ENCODE data around the gene SLC36A3. TPM values are rescaled to one million over a fixed set of nuclear protein-coding genes. Genes with fewer than 3 reads are reported as not detected.

Gene SLC36A3
- total and polyA plus RNA-seq, 2 of the 8 experiments (the other 6 are each of a cell fraction or from before 2014, with no cell fraction given), result not detected

DNA sequence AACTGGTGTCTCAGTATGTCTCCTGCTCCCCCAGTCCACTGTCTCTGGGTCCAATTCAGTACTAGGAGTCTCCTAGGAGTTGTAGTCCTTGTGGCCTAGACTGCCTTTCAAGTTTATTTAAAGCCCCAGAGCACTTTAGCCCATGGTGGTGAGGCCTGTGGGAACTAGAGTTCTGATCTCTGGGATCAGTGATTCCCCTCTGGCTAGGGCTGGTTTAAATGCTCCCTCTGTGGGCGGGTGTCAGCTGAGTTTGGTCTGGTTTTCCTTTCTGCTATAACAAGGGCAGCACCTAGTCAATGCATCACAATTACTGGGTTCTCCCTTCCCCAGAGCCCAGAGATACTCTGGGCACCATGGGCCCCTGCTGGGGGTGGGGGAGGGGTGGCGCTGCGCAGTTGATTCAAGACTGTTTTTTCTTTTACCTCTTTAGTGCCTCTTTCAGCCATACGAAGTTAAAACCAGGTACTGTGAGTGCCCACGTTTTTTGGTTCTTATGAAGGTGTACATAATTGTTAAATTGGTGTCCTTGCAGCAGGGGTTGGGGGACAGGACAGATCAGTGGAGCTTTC, 9.3 kb upstream of the SLC36A3 start:
- no peak overlapping the region for H2BK5ac ChIP-seq (ENCODE audit: low read depth, low read length)
- H4K20me1 ChIP-seq (replicated peaks in 1 of 2; ENCODE audit: control insufficient read depth in 1 of 2, insufficient read depth in 2 of 2, low read length in 2 of 2), result no peaks in the 10 kb centered on the region
- H3K36me3 ChIP-seq (ENCODE audit: control insufficient read depth in 2 of 4, insufficient read depth in 4 of 4, low read length in 3 of 4), result no peaks in the 10 kb centered on the region
- H2AK5ac ChIP-seq (ENCODE audit: low read depth, low read length), result no peak overlapping the region
- H3K18ac ChIP-seq (ENCODE audit: extremely low read depth, low read length), result no peak overlapping the region
- H3K9ac ChIP-seq (replicated peaks in 1 of 4; ENCODE audit: extremely low read depth in 1 of 4, low read depth in 3 of 4, low read length in 3 of 4), result no peak overlapping the region
- no peak overlapping the region for H2AFZ ChIP-seq (ENCODE audit: low read length)
- H3K4me1 ChIP-seq (replicated peaks in 1 of 4; ENCODE audit: control insufficient read depth in 3 of 4, insufficient read depth in 4 of 4, low read length in 3 of 4), result no peaks in the 10 kb centered on the region
- no peak overlapping the region for H2BK15ac ChIP-seq (ENCODE audit: low read length)
- H4K91ac ChIP-seq (replicated peaks; ENCODE audit: insufficient read length, low read length), result no peak overlapping the region
- H2BK120ac ChIP-seq (replicated peaks; ENCODE audit: low read depth, low read length), result no peak overlapping the region
- no peak overlapping the region for H3K4me2 ChIP-seq (ENCODE audit: insufficient read depth in 1 of 2, low read depth in 2 of 2, low read length in 2 of 2)
- POLR2A ChIA-PET (ENCODE audit: partially characterized antibody), result interaction anchor here (0.6 kb wide), 1 partner anchor 184 kb away, joined by 3 read pairs; no protein-coding TSS in a partner anchor
- no peak overlapping the region for H2BK20ac ChIP-seq (ENCODE audit: low read length)
- H3K79me2 ChIP-seq (ENCODE audit: control insufficient read depth in 1 of 2, insufficient read depth in 2 of 2, low read length in 2 of 2), result no peaks in the 10 kb centered on the region
- no peaks in the 10 kb centered on the region for H3K23me2 ChIP-seq (ENCODE audit: low read depth, low read length)
- no peak overlapping the region for H3K4me3 ChIP-seq (ENCODE audit: extremely low read depth in 1 of 4, insufficient read depth in 2 of 4, low read depth in 3 of 4, low read length in 4 of 4)
- TF ChIP-seq EGR1 (IDR thresholded peaks at IDR 0.05; ENCODE audit: borderline replicate concordance, low read depth, low read length) (no peak), SP4 (IDR thresholded peaks at IDR 0.05; ENCODE audit: low read length) (no peak), SP1 (IDR thresholded peaks at IDR 0.05; ENCODE audit: low read depth, low read length) (no peak), TAF7 (optimal IDR thresholded peaks at IDR 0.05; ENCODE audit: borderline replicate concordance, low read depth, low read length) (no peak)
- H3K23ac ChIP-seq (ENCODE audit: insufficient read length), result no peak overlapping the region
- no peaks in the 10 kb centered on the region for H3K9me3 ChIP-seq (ENCODE audit: insufficient read depth in 2 of 2, low read depth in 1 of 2, low read length in 1 of 2)
- no peaks in the 10 kb centered on the region for H3K79me1 ChIP-seq (ENCODE audit: low read depth, low read length)
- H3K27me3 ChIP-seq (replicated peaks in 1 of 4; ENCODE audit: control insufficient read depth in 3 of 4, extremely low read depth in 1 of 4, insufficient read depth in 3 of 4, low read length in 3 of 4), result no peaks in the 10 kb centered on the region
- no peak overlapping the region for H3K56ac ChIP-seq (replicated peaks; ENCODE audit: insufficient read length, low read depth, low read length)
- no peak overlapping the region for H3K27ac ChIP-seq (ENCODE audit: low read depth, low read length)
- DNase-seq (ENCODE audit: low read depth in 1 of 2, low spot score in 2 of 2) (peak in 1 of 2 experiments; percentile 35), FAIRE-seq (no peak)
- H4K5ac ChIP-seq (ENCODE audit: insufficient read length, low read depth, low read length), result no peak overlapping the region
- no peak overlapping the region for H2BK12ac ChIP-seq (ENCODE audit: low read depth, low read length)
- no peak overlapping the region for H3K14ac ChIP-seq (ENCODE audit: insufficient read length)
- CTCF ChIA-PET (ENCODE audit: partially characterized antibody), result interaction anchor here (0.6 to 1.6 kb wide), 9 partner anchors 15 to 796 kb away, joined by 3 to 6 read pairs (median 3); partner anchors contain the start of genes CCDC69 and SLC36A1
- WGBS, 2 experiments (ENCODE audit: extremely low coverage in 1 of 2, insufficient coverage in 1 of 2, insufficient read length in 1 of 2, insufficient replicate concordance in 2 of 2, low coverage in 1 of 2, low lambda C conversion rate in 2 of 2, missing lambda C conversion rate in 1 of 2), result 72% methylated on average over 5 of the region's 5 CpGs; no CpG with 5 or more reads in 1 of the 2 experiments
- H4K8ac ChIP-seq (ENCODE audit: extremely low read depth, insufficient read depth, low read length), result no peak overlapping the region
- no peak overlapping the region for H3K4ac ChIP-seq (replicated peaks; ENCODE audit: insufficient read length, low read depth, low read length)

All from H1 (cell line).